GM19372 (cell line): ENCODE measurements around the gene LRMDA.

ENCODE experiments used
- ATAC-seq: cut with Tn5 transposase; IDR thresholded peaks from one replicate; pipeline ENCODE4 v1.9.1; 2021; ENCODE audit warnings: mild to moderate bottlenecking, low read depth, moderate library complexity; ENCODE audit not compliant: unreplicated experiment

Gene LRMDA

GRCh38 chr10:76191336-76191735 lies 759.9 kb downstream of the LRMDA start:
- no peak for ATAC-seq

- no peak for ATAC-seq
Observed at GRCh38 chr10:76192151-76192550, 760.7 kb downstream of the LRMDA start.

DNA sequence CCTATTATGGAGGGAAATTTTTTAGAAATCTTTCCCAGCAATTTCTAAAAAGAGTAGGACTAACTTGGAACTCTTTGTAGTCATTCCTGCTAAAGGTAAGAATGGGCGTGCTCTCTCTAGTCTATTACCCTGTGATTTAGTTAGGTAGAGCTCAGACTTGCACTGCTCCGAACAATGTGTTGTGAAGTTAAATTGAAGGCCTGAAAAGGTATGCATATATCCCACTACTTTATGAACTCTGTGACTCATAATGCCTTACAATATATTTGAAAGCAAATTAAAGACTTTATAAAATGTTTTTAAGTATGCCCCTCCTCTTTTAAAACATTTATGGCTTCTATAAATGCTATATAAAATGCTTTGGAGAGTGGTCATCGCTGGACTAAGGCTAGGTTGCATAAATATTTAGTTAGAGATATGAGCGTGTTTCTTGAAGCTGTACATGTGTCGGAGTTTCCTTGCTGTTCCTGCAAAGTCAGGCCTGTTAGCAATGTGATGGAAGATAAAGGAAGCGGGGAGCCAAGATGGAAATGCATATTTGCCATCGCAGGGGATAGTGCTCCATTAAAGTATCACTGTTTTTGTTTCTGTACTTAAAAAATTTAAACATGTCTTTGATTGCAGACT lies 761.4 kb downstream of the LRMDA start:
- ATAC-seq = no peak

GRCh38 chr10:76195654-76196390 lies 764.4 kb downstream of the LRMDA start:
- no peak for ATAC-seq

GRCh38 chr10:76197293-76197692 lies 765.9 kb downstream of the LRMDA start:
- no peak for ATAC-seq

GRCh38 chr10:76198287-76199035 lies 767.0 kb downstream of the LRMDA start:
- no peak for ATAC-seq

- ATAC-seq = no peak
Observed at GRCh38 chr10:76201962-76202361, 770.5 kb downstream of the LRMDA start.

- ATAC-seq = no peak
Observed at GRCh38 chr10:76202777-76203176, 771.4 kb downstream of the LRMDA start.

GRCh38 chr10:76205361-76205760 lies 773.9 kb downstream of the LRMDA start:
- ATAC-seq = no peak

DNA sequence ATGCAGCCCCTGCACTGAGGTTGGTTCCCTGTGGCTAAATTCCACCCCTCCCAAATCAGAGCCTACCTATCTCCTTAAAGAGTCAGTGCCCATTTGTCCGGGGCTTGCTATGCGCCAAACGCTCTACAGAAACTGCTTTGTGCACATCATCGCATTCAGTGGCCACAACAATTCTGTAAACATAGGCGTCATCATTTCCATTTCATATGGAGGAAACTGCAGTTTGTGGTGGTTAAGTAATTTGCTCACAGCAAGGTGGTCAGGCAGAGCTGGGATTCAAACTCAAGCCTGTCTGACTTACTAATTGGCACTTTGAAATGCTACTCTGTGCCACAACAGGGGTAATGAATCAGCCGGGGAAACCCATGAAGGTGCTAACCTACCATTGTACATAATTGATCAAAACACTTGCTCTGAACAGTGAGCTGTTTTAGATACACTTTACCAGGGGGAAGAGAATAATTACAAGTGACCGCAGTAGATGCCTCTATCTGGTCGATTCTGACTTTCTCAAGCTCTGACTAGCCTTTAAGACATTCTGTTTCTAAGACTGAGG lies 775.5 kb downstream of the LRMDA start:
- no peak for ATAC-seq

GRCh38 chr10:76209135-76209534 lies 777.7 kb downstream of the LRMDA start:
- ATAC-seq = no peak

- no peak for ATAC-seq
Observed at GRCh38 chr10:76210211-76210610, 778.8 kb downstream of the LRMDA start.

- ATAC-seq = no peak
Observed at GRCh38 chr10:76211691-76212090, 780.3 kb downstream of the LRMDA start.

- ATAC-seq = no peak
Observed at GRCh38 chr10:76213876-76214275, 782.5 kb downstream of the LRMDA start.

DNA sequence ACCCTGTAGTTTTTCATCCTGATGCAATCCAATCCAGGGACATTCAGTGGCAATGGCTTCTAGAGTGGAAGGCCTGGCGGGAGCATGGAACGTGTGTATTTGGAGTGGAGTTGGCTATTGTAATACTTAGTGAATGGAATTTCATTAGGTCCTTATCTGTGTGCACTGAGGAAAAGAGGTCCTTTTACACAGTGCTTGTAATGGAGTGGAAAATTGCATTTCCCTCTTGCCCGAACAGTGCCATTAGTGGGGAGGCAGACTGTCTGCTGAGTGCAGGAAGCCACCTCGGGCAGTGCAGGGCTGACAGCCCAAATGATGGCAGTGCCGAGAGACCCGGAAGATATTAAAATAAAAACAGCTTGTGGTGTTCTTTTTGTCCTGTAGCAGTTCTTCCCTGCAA lies 786.6 kb downstream of the LRMDA start:
- ATAC-seq = no peak

DNA sequence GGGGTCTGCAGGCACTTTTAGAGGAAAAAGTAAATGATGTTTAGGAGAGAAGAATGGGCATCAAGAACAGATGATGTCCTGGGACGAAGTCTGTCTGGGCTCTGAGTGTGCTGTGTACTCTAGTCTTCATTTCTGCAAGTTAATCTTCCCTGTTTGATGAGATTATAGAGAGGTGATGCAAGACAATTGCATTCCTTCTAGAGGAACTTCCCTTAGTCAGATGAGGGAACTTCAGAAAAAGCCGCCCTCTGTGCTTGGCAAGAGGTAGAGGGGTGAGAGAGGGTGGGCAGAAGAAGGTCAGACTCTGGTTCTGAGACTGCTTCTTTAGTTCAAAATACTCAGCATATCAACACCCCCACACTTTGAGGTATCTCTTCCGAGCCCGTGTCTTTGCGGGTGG lies 797.9 kb downstream of the LRMDA start:
- ATAC-seq = no peak

DNA sequence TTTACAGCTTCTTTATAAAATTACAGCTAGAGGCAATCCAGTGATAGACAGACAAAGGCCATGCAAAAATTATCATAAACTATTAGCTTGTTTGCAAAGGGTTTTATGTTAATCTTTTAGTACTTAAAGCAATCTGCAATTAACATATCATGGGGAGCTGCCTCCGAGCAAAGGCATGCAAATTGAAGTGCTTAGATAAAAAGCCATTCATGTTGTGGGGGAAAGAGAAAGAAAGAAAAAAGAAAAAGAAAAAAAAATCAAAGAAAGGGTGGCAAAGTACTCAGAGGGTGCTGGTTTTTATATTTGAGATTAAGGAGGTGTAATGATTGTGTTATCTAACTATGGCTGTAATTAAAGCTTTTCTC lies 799.5 kb downstream of the LRMDA start:
- ATAC-seq = no peak

DNA sequence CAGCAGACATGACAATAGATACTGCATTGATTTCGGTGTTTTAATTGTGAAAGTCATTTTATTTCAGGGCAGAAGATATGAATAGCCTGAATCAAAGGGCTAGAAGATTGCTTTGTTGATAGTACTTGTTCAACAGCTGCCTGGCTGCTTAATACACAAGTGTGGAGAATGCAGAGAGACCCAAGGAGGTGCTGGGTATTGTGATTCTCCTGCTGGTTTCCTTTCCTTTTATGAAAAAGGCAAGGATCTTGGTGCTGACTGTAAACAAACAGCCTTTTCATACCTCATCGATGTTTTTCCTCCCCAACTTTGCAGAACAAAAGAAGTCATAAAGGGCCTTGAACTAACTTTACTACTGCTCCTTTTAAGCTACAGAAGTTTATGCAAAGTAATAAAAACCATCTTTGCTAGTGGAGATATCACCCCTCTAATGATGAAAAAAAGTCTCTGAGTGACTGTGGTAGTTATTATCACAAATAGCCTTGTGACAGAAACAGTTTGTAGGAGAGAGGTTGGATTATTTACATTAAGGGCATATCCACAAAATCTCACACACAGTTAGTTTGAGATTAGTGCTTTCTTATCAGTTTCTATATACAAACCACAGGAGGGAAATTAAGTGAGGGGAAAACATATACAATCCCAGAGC lies 800.0 kb downstream of the LRMDA start:
- no peak for ATAC-seq

DNA sequence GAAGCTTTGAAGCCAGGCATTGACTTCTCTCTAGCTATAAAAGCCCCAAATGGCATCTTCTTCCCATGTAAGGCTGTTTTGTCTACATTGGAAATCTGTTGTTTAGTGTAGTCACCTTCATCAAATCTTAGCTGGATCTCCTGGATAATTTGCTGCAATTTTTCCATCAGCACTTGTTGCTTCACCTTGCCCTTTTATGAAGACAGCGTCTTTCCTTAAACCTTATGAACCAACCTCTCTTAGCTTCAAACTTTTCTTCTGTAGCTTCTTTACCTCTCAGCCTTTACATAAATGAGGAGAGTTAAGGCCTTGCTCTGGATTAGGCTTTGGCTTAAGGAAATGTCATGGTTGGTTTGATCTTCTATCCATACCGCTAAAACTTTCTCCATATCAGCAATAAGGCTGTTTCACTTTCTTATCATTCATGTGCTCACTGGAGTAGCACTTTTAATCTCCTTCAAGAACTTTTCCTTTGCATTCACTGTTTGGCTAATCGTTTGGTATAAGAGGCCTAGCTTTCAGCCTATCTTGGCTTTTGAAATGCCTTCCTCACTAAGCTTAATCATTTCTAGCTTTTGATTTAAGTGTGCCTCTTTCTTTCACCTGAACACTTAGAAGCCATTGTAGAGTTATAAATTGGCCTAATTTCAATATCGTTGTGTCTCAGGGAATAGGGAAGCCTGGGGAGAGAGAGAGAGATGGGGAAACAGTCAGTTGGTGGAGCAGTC lies 803.2 kb downstream of the LRMDA start:
- ATAC-seq = no peak

DNA sequence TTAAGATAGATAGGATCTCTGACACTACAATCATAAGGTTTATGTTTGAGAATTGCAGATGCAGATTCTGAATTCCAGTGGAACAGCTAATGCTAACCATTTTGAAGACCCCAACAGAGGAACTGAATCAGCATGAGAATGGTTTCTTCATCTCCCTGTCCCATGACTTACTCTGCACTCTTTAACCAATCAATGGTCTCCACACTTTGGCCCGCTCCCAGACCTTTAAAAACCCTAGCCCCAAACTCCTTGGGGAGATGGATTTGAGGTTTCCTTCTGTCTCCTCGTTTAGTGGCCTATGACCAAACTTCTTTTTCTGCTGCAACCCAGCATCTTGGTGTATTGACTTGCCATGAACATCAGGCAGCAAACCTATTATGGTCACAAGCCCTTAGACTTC lies 804.9 kb downstream of the LRMDA start:
- ATAC-seq = no peak
